Measurements from ENCODE around the gene JAGN1.

- TF ChIP-seq CTCF (IDR thresholded peaks at IDR 0.05) (no peak), REST (IDR thresholded peaks at IDR 0.05; ENCODE audit: insufficient read depth in 1 of 2, low read depth in 2 of 2, low read length in 1 of 2) (no peak), POLR2AphosphoS5 (IDR thresholded peaks at IDR 0.05; ENCODE audit: low read depth, low read length) (no peak)
These were observed 43.8 kb downstream of the JAGN1 start for GRCh38 chr3:9934235-9934621.
